ENCODE data around the gene HBP1.
"Not testable (repeated sequence)": the region's sequence is repeated elsewhere in the genome, so short reads cannot be mapped to it uniquely, and the experiment has no call there.

Gene HBP1, protein sequence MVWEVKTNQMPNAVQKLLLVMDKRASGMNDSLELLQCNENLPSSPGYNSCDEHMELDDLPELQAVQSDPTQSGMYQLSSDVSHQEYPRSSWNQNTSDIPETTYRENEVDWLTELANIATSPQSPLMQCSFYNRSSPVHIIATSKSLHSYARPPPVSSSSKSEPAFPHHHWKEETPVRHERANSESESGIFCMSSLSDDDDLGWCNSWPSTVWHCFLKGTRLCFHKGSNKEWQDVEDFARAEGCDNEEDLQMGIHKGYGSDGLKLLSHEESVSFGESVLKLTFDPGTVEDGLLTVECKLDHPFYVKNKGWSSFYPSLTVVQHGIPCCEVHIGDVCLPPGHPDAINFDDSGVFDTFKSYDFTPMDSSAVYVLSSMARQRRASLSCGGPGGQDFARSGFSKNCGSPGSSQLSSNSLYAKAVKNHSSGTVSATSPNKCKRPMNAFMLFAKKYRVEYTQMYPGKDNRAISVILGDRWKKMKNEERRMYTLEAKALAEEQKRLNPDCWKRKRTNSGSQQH

GRCh38 chr7:107168233-107169119 is at the start of gene HBP1:
Gene HBP1, plus strand, starts transcription at chr7:107169003. Its CDS starts 10,891 bp downstream, at chr7:107179894.
- peak; percentile 100 for DNase-seq

GRCh38 chr7:107119376-107120105 is 49.3 kb upstream of the HBP1 start:
- no peak for DNase-seq

GRCh38 chr7:107122486-107122911 is 46.3 kb upstream of the HBP1 start:
- no peak for DNase-seq

GRCh38 chr7:107123392-107123791 is 45.4 kb upstream of the HBP1 start:
- no peak for DNase-seq

GRCh38 chr7:107125475-107125874 is 43.3 kb upstream of the HBP1 start:
- no peak for DNase-seq

DNA sequence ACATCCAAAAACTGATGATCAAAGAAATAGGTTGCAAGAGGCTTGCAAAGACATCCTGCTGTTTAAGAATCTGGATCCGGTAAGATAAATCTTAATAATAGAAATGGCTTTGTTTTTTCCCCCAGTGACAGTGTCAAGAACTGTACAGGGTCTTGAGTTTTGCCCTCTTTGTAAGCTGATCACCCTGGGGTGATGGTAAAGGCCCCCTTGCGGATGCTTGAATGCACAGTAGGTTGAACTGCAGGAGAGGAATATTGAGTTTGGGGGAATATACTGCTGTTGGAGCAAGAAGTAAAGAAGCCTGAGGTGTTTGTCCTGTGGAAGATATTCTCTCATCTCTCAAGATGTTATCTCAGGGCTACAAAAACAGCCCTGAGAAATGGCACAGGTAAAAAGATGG is 40.6 kb upstream of the HBP1 start:
- no peak for DNase-seq

GRCh38 chr7:107128748-107129147 is 40.1 kb upstream of the HBP1 start:
- no peak for DNase-seq

DNA sequence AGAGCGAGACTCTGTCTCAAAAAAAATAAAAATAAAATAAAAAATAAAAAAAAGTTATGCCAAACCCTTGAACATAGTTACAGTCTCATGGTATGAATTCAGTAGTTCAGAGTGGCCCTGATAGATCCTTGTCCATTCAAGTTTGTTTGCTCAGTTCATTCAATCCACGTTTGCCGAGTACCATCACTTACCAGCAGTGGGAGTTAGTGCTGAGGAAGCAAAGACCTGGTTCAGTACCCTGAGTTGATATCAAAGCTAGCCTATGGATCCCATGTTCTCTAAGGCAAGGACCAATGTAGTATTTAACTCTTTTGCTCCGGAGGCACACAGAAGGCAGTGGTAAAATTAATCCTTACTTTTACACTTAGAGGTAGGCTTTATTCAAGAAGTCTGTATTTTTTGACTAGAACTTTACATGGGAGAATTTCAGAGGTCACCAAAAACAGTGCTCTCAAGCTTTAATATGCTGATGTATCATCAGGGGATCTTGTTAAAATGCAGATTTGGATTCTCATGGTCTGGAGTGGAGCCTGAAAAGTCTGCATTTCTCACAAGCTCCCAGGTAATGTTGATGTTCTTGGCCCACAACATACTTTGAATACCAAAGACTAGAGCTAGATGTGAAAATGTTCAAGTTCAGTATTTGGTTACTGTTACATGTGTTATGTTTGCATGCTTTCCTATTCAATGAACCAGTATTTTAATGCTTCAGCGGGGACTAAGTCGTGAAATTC is 38.1 kb upstream of the HBP1 start:
- DNase-seq: no peak

- no peak for DNase-seq
These were observed 35.4 kb upstream of the HBP1 start for GRCh38 chr7:107133396-107133795.

DNA sequence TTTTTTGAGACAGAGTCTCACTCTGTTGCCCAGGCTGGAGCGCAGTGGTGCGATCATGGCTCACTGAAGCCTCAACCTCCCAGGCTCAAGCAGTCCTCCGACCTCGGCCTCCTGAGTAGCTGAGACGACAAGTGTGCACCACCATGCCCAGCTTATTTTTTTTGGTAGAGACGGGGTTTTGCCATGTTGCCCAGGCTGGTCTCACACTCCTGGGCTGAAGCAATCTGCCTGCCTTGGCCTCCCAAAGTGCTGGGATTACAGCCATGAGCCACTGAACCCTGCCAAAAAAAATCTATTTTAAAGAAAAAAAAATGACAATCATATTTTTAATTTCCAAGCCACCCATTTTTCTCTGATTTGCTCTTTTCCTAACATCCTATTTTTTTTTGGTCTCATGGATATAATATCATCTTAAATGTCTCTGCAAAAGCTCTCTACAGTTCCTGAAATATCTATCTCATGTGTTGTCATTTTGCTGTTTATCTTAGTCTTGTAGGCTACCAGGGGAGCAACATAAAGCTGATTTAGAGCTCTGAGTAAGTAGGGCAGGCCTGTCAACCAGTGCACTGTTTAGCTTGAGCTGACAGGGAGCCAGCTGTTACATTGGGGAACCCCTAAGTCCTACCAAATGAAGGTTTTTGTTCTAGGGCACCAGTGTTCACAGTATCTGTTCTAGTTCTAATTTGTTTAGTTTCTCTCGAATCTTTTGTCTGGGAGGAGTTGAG is 29.9 kb upstream of the HBP1 start:
- DNase-seq: no peak

DNA sequence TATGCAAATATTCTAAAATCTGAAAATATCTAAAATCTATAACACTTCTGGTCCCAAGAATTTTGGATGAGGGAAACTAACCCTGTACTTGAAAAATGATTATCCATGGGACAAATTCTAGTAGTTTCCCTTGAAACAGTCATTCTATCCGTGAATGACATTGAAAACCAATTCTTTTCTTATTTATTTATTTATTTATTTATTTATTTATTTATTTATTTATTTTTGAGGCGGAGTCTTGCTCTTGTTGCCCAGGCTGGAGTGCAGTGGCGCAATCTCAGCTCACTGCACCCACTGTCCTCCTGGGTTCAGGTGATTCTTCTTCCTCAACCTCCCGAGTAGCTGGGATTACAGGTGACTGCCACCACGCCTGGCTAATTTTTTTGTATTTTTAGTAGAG is 24.9 kb upstream of the HBP1 start:
- not testable (repeated sequence) for DNase-seq

DNA sequence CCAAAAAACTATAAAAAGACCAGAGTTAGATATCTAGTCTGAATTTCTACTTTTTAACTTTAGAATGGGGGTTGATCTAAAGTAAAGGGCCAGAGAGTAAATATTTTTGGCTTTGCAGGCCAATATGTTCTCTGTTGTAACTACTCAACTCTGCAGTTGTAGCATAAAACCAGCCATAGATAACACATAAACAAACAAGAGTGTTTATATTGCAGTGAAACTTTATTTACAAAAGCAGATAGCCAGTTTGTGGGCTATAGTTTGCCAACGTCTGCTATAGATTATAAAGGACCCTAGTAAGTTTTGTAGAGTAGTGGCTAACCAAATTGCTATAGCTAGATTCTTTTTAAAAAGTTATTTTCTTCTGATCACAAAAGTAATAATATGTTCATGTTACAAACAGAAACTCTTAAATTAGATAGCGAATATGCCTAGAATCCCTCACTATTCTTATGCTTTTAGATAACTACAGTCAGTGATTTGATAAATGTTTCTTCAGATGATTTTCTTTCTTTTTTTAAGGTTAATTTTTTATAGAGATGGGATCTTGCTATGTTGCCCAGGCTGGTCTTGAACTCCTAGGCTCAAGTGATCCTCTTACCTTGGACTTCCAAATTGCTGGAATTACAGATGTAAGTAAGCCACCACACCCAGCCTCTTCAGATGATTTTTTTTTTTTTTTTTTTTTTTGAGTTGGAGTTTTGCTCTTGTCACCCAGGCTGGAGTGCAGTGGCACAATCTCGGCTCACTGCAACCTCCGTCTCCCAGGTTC is 23.6 kb upstream of the HBP1 start:
- no peak for DNase-seq

GRCh38 chr7:107147464-107148393 is 21.1 kb upstream of the HBP1 start:
- peak; percentile 70 for DNase-seq

- no peak for DNase-seq
These were observed 20.1 kb upstream of the HBP1 start for GRCh38 chr7:107148721-107149120.

DNA sequence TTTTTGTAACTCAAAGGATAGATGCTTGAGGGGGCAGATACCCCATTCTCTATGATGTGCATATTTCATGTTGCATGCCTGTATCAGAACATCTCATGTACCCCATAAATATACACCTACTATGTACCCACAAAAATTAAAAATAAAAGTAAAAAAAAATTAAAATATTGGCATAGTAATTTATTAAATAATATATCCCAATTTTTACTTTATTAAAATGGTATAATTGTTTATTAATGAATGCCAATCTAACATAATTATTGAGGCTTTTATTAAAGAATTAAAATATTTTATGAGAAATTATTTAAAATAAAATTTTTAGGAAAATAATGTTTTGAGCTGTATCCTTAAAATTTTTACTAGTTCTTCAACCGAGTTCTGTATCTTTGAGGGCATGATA is 18.9 kb upstream of the HBP1 start:
- no peak for DNase-seq

DNA sequence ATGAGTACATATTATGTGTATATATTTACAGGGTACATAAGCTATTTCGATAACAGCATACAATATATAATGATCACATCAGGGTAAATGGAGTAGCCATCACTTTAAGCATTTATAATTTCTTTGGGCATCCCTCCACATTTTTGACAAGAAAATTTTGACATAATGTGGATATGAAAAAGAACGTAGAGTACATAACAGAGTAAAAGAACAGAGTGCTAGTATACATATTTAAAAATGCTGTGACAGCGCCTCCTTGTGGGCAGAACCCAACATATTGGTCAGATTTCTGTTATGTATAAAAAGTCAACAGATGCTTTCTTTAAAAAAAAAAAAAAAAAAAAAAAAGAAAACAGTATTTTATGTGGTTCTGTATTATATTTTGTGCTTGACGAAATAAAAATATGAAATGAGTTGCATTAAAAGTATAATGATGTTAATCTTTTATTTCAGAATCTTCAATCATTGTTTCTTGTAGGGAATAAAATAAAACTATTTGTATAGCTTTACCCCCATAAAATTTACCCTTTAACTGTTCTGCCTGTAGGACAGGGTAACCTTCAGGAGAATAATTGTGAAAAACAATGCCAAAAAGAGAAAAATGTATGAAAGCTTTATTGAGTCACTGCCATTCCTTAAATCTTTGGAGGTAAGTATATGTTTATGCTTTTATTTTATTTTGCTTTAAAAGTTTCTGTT is 18.3 kb upstream of the HBP1 start:
- peak; percentile 92 for DNase-seq

DNA sequence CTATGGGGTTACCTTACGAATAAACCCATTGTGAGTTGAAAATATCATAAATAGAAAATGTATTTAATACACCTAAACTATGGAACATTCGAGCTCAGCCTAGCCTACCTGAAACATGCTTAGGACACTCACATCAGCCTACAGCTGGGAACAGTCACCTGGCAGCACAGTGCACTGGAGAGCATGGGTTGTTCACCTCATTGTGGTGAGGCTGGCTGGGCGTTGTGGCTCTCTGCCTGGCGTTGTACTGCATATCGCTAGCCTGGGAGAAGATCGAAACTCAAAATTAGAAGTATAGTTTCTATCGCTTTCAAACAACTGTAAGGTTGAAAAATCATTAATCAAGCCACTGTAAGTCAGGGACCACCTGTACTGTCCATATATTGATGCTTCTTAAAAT is 17.3 kb upstream of the HBP1 start:
- DNase-seq: no peak

GRCh38 chr7:107152011-107152410 is 16.8 kb upstream of the HBP1 start:
- no peak for DNase-seq

DNA sequence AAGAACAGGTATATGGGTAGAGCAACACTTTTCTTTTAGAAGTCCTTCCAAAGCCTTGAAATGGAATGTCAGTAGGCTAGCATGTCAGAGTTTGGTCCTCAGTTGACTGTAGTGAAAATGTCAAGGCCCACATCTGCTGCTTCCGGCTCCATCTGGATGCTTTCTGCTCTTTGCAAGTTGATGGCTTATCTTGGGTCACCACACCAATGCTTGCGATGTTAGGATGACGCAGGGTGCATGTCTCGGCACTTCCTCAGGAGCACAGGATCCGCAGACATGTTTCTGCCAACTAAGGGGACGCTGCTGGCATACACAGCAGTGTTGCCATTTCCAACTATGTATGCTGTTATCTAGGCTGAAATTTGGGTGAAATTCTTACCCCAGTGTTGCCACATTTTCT is 14.0 kb upstream of the HBP1 start:
- no peak for DNase-seq
